ENCODE data around the gene PDGFB.

The PDGFB gene

DNA sequence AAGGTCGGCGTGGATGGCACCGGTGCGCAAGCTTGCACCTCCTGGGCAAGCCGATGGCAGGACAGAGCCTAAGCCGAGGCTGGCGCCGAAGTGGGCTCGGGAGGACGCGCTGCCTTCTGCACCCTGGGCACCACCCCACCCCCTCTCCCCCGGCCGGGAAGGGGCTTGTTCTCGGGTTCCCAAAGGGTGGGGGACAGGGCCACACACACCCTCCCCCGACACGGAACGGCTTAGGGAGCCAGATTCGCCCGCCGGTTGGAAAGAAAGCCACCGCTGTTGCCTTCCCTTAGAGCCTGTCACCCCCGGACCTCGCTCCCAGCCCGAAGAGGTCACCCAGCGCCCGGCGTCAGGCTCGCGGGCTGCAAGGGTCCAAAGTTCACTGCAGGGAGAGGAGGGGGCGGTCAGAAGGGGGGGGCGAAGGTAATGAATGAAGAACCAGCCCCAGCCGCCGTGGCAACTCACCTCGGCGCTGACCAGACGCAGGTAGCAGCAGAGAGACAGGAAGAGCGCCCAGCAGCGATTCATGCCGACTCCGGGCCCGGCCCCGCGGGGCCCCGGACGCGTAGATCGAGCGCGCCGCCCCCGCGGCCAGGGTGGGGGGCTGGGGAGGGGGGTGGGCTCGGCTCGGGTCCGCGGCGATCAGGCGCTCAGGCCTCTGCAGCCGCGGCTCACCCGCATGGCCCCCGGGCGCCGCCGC, 1.2 kb downstream of the PDGFB start:
- Histone ChIP-seq H3K9me3 (no peaks in the 10 kb centered on the region), H3K4me1 (ENCODE audit: control insufficient read depth in 1 of 2, insufficient read depth in 1 of 2, low read depth in 1 of 2, low read length in 1 of 2) (peaks cover 0 to 4% of the 10 kb centered on the region in 2 experiments), H3K27me3 (peaks cover 98% of the 10 kb centered on the region), H3K4me3 (ENCODE audit: low read depth in 1 of 2, low read length in 1 of 2) (no peak overlapping the region), H3K36me3 (no peaks in the 10 kb centered on the region), H3K27ac (no peak overlapping the region)
- TF ChIP-seq, protein P1, sequence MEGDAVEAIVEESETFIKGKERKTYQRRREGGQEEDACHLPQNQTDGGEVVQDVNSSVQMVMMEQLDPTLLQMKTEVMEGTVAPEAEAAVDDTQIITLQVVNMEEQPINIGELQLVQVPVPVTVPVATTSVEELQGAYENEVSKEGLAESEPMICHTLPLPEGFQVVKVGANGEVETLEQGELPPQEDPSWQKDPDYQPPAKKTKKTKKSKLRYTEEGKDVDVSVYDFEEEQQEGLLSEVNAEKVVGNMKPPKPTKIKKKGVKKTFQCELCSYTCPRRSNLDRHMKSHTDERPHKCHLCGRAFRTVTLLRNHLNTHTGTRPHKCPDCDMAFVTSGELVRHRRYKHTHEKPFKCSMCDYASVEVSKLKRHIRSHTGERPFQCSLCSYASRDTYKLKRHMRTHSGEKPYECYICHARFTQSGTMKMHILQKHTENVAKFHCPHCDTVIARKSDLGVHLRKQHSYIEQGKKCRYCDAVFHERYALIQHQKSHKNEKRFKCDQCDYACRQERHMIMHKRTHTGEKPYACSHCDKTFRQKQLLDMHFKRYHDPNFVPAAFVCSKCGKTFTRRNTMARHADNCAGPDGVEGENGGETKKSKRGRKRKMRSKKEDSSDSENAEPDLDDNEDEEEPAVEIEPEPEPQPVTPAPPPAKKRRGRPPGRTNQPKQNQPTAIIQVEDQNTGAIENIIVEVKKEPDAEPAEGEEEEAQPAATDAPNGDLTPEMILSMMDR (IDR thresholded peaks at IDR 0.05): no peak

DNA sequence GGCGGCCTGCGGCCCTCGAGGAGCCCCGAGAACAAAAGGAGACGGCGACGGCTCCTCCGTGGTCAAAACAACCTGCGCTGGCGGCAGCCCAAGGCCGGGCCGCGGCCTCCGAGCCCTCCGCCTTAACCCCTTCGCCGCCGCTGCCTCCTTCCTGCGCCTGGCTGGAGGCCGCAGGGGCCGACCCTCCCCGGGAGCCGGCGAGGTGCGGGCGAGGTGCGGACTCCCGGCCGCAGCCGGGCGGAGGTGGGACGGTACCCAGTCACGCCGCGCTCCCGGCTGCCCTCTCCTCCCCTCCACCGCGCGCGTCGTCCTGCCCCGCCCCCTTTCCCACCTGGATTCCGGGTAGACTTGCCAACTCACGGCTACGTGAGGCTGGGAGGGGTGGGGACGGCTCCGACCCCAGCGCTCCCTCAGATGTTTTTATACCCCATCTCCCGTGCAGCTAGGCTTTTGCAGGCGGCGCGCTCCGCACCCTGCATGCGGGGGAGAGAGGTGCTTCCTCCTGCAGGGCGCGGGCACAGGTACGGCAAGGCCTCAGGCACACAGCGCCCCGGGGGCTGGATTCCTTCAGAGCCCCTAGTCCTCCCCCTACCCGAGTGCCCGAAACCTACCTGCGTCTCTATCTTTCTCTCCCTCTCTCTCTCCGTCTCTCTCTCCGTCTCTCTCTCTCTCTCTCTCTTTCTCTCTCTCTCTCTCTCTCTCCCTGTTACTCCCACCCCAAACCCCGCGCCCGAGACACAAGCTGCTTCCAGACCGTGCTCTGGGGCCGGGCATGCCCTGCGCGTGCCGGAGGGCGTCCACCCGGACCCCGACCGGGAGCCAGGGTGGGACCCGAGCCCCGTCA, 2.0 kb downstream of the PDGFB start:
- H3K4me1 ChIP-seq (ENCODE audit: control insufficient read depth in 1 of 2, insufficient read depth in 1 of 2, low read depth in 1 of 2, low read length in 1 of 2): peaks cover 0 to 4% of the 10 kb centered on the region in 2 experiments
- no peak overlapping the region for H3K27ac ChIP-seq
- H3K36me3 ChIP-seq: no peaks in the 10 kb centered on the region
- TF ChIP-seq, protein P1 (IDR thresholded peaks at IDR 0.05): no peak
- no peaks in the 10 kb centered on the region for H3K9me3 ChIP-seq
- H3K27me3 ChIP-seq: peaks cover 98% of the 10 kb centered on the region
- H3K4me3 ChIP-seq (ENCODE audit: low read depth in 1 of 2, low read length in 1 of 2): no peak overlapping the region

DNA sequence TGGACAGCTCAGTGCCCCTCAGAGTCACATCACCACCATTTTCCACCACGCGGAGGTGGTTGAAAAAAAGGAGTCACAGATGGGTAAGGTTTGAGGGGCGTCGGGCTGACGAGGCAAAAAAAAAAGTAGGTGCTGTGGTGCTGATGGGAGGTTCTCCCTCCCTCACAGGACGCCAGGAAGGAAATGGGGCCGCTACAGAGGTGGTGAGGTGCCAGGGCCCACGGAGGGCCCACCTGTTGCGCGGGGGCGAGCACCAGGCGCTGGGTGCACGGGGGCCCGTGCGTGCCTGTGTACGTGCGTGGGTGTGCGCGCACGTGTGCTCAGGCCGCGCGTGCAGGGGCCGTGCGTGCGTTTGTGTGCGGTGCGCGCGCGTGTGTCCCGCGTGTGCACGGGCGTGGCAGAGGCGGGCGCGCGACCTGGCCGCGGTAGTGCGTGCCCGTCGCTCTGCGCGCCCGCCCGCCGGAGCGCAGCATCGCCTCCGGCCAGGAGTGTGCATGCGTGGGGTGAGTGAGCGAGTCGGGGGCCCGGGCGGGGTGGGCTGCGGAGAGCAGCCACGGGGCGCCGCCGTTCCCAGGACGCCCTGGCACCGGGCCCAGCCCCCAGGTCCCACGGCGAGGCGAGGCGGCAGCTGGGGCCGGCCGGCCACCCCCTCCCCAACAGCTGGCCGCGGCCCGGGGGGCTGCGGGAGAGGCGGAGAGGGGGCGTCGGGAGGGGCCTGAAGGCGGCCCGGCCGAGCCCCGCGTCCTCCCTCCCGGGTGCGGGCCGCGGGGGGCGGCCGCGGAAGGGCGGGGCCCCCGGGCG, 2.8 kb downstream of the PDGFB start:
- Histone ChIP-seq H3K36me3 (no peaks in the 10 kb centered on the region), H3K27me3 (peaks cover 100% of the 10 kb centered on the region), H3K4me1 (ENCODE audit: control insufficient read depth in 1 of 2, insufficient read depth in 1 of 2, low read depth in 1 of 2, low read length in 1 of 2) (peaks cover 0 to 4% of the 10 kb centered on the region in 2 experiments), H3K4me3 (ENCODE audit: low read depth in 1 of 2, low read length in 1 of 2) (no peak overlapping the region), H3K9me3 (no peaks in the 10 kb centered on the region), H3K27ac (no peak overlapping the region)
- TF ChIP-seq, protein P1 (IDR thresholded peaks at IDR 0.05): no peak

DNA sequence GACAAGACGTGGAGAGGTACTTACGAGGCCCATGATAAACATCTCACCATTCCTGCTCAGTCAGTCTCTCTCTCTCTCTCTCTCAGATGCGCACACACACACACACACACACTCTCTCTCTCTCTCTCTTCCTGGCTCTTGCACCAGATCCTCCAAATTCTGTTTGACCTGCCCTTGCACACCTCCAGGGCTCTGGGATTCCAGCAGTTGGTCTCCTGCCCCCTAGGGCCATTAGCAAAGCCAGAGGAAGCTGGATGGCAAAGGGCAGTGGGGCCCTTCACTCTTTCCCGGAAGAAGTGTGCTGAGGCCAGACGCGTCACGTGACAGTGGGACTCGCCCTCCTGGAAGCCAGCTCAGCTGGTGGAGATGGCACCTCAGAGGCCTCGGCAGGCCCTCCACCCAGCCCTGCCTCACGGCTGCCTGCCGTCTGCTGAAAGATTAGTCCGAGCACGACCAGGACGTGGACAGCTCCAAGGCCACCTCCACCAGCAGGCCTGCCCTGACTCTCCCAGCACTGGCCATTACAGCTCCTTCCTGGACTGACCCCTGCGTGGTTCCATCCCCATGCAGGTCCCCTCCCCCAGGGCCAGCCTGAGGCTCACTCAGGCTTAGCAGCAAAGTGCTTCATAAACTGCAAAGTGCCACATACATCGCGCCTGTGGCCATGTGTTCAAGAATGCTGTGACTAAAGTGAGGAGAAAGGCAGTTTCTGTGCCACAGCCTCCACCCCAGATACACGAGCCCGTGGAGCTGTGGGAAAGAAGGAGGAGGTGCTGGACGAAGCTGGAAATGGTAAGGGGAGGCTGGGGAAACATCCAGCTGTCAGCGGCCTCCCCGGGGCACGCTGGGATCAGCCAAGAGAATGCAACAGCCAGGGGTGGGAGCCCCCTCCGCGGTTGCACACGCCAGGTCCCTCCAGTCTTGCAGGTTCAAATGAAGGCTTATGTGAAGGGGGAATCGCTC, 3.7 kb downstream of the PDGFB start:
- Histone ChIP-seq H3K27me3 (peaks cover 100% of the 10 kb centered on the region), H3K4me3 (ENCODE audit: low read depth in 1 of 2, low read length in 1 of 2) (no peak overlapping the region), H3K36me3 (no peaks in the 10 kb centered on the region), H3K27ac (no peak overlapping the region), H3K4me1 (ENCODE audit: control insufficient read depth in 1 of 2, insufficient read depth in 1 of 2, low read depth in 1 of 2, low read length in 1 of 2) (peaks cover 0 to 11% of the 10 kb centered on the region in 2 experiments), H3K9me3 (no peaks in the 10 kb centered on the region)
- TF ChIP-seq, protein P1 (IDR thresholded peaks at IDR 0.05): no peak

Data from neutrophil (primary cell).